Keratinocyte (primary cell): ENCODE measurements around the gene CCDC12. TPM values are rescaled to one million over a fixed set of nuclear protein-coding genes. Genes with fewer than 3 reads are reported as not detected.

Experiments used
- DNase-seq: peaks from one replicate; pipeline ENCODE4 v3.0.0-alpha.2; 2011; ENCODE audit warnings: low read depth, missing footprints, low spot score
- FAIRE-seq: peaks from 2 replicates; lab custom pipeline; 2011; peaks lifted over from hg19 to GRCh38; lab: Jason Lieb, UNC
- H2AFZ ChIP-seq: 2 replicates; pipeline ENCODE4 v1.6.0; 2012; ENCODE audit warnings: low read length, control low read depth, inconsistent platforms; ENCODE audit not compliant: control insufficient read depth
- H3K27ac ChIP-seq: 2 replicates; pipeline ENCODE4 v1.5.1; 2011; ENCODE audit warnings: low read length; ENCODE audit not compliant: control insufficient read depth, insufficient read depth
- H3K27me3 ChIP-seq: 3 replicates; pipeline ENCODE4 v1.6.0; 2011; ENCODE audit warnings: low read length; ENCODE audit not compliant: control insufficient read depth, insufficient read depth; ENCODE audit errors: extremely low read depth
- H3K36me3 ChIP-seq, 2 experiments: 2 replicates in 1 of 2; 3 replicates in 1 of 2; pipeline ENCODE4 v1.5.1; 2011; ENCODE audit warnings: low read length in 2 of 2, mild to moderate bottlenecking in 1 of 2; ENCODE audit not compliant: control insufficient read depth in 2 of 2, insufficient read depth in 2 of 2; ENCODE audit errors: extremely low read depth in 1 of 2
- H3K4me1 ChIP-seq: 3 replicates; pipeline ENCODE4 v1.5.1; 2011; ENCODE audit warnings: low read length; ENCODE audit not compliant: control insufficient read depth, insufficient read depth; ENCODE audit errors: extremely low read depth
- H3K4me2 ChIP-seq: 3 replicates; pipeline ENCODE4 v1.6.0; 2011; ENCODE audit warnings: low read depth, low read length; ENCODE audit not compliant: control insufficient read depth, insufficient read depth; ENCODE audit errors: extremely low read depth
- H3K4me3 ChIP-seq, 3 experiments: fragments of 200-600 bp in 1 of 3; sonication (generic) in 1 of 3; 2 replicates in 2 of 3; 3 replicates in 1 of 3; pipeline ENCODE4 v1.5.1; 2011 to 2016; ENCODE audit warnings: low read length in 3 of 3, mild to moderate bottlenecking in 3 of 3, control low read depth in 2 of 3, inconsistent platforms in 1 of 3, low read depth in 1 of 3, mixed read lengths in 1 of 3, mixed run types in 1 of 3, moderate library complexity in 1 of 3; ENCODE audit not compliant: control insufficient read depth in 2 of 3, insufficient read depth in 2 of 3; ENCODE audit errors: extremely low read depth in 1 of 3
- H3K79me2 ChIP-seq: 2 replicates; pipeline ENCODE4 v1.6.0; 2012; ENCODE audit warnings: low read length; ENCODE audit not compliant: control insufficient read depth, insufficient read depth
- H3K9ac ChIP-seq: 3 replicates; pipeline ENCODE4 v1.6.0; 2011; ENCODE audit warnings: low read length; ENCODE audit not compliant: control insufficient read depth, insufficient read depth; ENCODE audit errors: extremely low read depth
- H3K9me1 ChIP-seq: 3 replicates; pipeline ENCODE4 v1.6.0; 2011; ENCODE audit warnings: low read length; ENCODE audit not compliant: control insufficient read depth, insufficient read depth; ENCODE audit errors: extremely low read depth
- H3K9me3 ChIP-seq: 2 replicates; pipeline ENCODE4 v1.5.1; 2012; ENCODE audit warnings: low read depth, low read length; ENCODE audit not compliant: control insufficient read depth
- H4K20me1 ChIP-seq: 3 replicates; pipeline ENCODE4 v1.6.0; 2011; ENCODE audit warnings: low read length; ENCODE audit not compliant: control insufficient read depth, insufficient read depth; ENCODE audit errors: extremely low read depth
- EZH2 ChIP-seq: IDR thresholded peaks from one replicate; pipeline ENCODE4 v1.6.1; 2012; ENCODE audit warnings: inconsistent platforms, mild to moderate bottlenecking, low read length, moderate library complexity
- dilution Hi-C: fragments of 300-500 bp; cut with MboI; formaldehyde crosslinking; loops from one replicate; pipeline ENCODE4 v1.7.0; 2020; ENCODE audit warnings: low sequenced_read_pairs; ENCODE audit not compliant: extremely low pct_ligation_motif_present
- polyA plus RNA-seq, 5 experiments: library from polyadenylated mRNA; depleted of rRNA in 3 of 5; stranded (reverse) in 3 of 5; stranded (forward) in 1 of 5; unstranded in 1 of 5; fragments of >200 nt; gene quantifications; 1 replicate in 1 of 5; 2 replicates in 3 of 5; 3 replicates in 1 of 5; pipeline versions ENCODE4 v1.2.1 to v1.2.3, GENCODE V29; 2011 to 2012; ENCODE audit warnings: missing spikeins in 2 of 5, low read depth in 1 of 5, low replicate concordance in 1 of 5
- TF ChIP-seq, protein P1 (sequence below), 3 experiments: IDR thresholded peaks in 1 of 3; conservative IDR thresholded peaks in 1 of 3; optimal IDR thresholded peaks in 1 of 3; 2 replicates in 2 of 3; 3 replicates in 1 of 3; pipeline versions ENCODE3 to v1.5.1; 2011; ENCODE audit warnings: low read length in 3 of 3, mild to moderate bottlenecking in 3 of 3, moderate library complexity in 2 of 3, control low read depth in 1 of 3, inconsistent platforms in 1 of 3; ENCODE audit not compliant: insufficient read depth in 2 of 3; ENCODE audit errors: extremely low read depth in 1 of 3

CCDC12 gene
- polyA plus RNA-seq, 1 donor (not counting 4 experiments of a cell fraction or from before 2014, with no cell fraction given), result 27.5 TPM

DNA sequence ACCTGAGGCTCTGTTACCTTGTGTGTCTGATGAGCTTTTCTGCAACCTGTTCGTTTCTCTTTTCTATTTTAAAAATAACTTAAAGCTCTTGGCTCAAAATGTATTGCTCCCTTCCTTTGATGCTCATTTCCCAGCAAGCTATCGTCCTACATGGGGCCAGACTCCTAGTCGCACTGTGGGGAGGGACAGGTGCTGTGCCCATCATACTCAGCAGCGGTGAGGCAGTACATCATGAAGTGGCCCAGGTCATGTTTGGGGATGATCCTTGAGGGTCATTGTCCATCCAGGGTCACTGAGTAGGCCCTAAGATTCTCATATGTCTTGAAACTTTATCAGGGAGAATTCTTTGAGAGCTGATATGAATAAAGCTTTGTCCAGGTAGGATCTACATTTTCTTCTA, 57.9 kb downstream of the CCDC12 start:
- H4K20me1 ChIP-seq, result no peaks in the 10 kb centered on the region
- peaks cover 38 to 57% of the 10 kb centered on the region in 2 experiments for H3K36me3 ChIP-seq
- H3K27ac ChIP-seq, result no peak overlapping the region
- no peaks in the 10 kb centered on the region for H3K9me3 ChIP-seq
- no peak overlapping the region for H3K4me3 ChIP-seq
- H3K4me1 ChIP-seq, result peaks cover 5% of the 10 kb centered on the region
- FAIRE-seq (no peak), DNase-seq (no peak)
- no peak for TF ChIP-seq EZH2
- TF ChIP-seq, protein P1, sequence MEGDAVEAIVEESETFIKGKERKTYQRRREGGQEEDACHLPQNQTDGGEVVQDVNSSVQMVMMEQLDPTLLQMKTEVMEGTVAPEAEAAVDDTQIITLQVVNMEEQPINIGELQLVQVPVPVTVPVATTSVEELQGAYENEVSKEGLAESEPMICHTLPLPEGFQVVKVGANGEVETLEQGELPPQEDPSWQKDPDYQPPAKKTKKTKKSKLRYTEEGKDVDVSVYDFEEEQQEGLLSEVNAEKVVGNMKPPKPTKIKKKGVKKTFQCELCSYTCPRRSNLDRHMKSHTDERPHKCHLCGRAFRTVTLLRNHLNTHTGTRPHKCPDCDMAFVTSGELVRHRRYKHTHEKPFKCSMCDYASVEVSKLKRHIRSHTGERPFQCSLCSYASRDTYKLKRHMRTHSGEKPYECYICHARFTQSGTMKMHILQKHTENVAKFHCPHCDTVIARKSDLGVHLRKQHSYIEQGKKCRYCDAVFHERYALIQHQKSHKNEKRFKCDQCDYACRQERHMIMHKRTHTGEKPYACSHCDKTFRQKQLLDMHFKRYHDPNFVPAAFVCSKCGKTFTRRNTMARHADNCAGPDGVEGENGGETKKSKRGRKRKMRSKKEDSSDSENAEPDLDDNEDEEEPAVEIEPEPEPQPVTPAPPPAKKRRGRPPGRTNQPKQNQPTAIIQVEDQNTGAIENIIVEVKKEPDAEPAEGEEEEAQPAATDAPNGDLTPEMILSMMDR (optimal IDR thresholded peaks at IDR 0.05 in 1 of 3, IDR thresholded peaks at IDR 0.05 in 1 of 3, conservative IDR thresholded peaks at IDR 0.05 in 1 of 3; ENCODE audit: extremely low read depth in 1 of 3, insufficient read depth in 2 of 3, low read length in 3 of 3), result no peak
- no peak overlapping the region for H3K9ac ChIP-seq
- H3K9me1 ChIP-seq, result no peaks in the 10 kb centered on the region
- no peak overlapping the region for H3K4me2 ChIP-seq
- no peaks in the 10 kb centered on the region for H3K27me3 ChIP-seq
- dilution Hi-C loops, result no loop called here
- no peak overlapping the region for H2AFZ ChIP-seq
- H3K79me2 ChIP-seq, result peaks cover 3% of the 10 kb centered on the region

DNA sequence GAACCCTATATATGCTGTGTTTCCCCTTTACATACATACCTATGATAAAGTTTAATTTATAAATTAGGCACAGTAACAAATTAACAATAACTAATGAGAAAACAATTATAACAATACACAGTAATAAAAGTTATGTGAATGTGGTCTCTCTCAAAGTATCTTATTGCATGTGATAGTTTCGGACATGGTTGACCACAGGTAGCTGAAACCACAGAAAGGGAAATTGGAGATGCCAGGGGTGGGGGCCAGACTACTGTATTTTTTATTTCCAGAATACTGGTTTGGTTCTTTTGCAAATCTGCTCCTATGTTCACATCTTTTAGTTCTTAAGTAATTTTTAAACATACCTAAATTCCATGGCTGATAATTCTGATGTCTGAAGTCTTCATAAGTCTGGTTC, 58.3 kb downstream of the CCDC12 start:
- Histone ChIP-seq H3K36me3 (peaks cover 34 to 53% of the 10 kb centered on the region in 2 experiments), H3K79me2 (peaks cover 3% of the 10 kb centered on the region), H3K27ac (no peak overlapping the region), H3K9me3 (no peaks in the 10 kb centered on the region), H3K4me2 (no peak overlapping the region), H3K4me1 (peaks cover 9% of the 10 kb centered on the region), H3K4me3 (no peak overlapping the region), H4K20me1 (no peaks in the 10 kb centered on the region), H3K9me1 (no peaks in the 10 kb centered on the region), H2AFZ (no peak overlapping the region), H3K27me3 (no peaks in the 10 kb centered on the region), H3K9ac (no peak overlapping the region)
- TF ChIP-seq, protein P1 (optimal IDR thresholded peaks at IDR 0.05 in 1 of 3, IDR thresholded peaks at IDR 0.05 in 1 of 3, conservative IDR thresholded peaks at IDR 0.05 in 1 of 3; ENCODE audit: extremely low read depth in 1 of 3, insufficient read depth in 2 of 3, low read length in 3 of 3), result no peak
- no peak for TF ChIP-seq EZH2
- dilution Hi-C loops, result no loop called here
- no peak for FAIRE-seq
- no peak for DNase-seq
